ENCODE measurements around the gene KIF3A. TPM values are rescaled to one million over a fixed set of nuclear protein-coding genes. Genes with fewer than 3 reads are reported as not detected.

KIF3A gene
- total RNA-seq, 1 donor, result 13.0 TPM

- DNase-seq (ENCODE audit: low read depth), result no peak
- TF ChIP-seq CTCF (IDR thresholded peaks at IDR 0.05; ENCODE audit: insufficient read depth, low read depth, low read length), result no peak
- H3K4me3 ChIP-seq (ENCODE audit: low read depth, low read length), result no peak overlapping the region
Measured at GRCh38 chr5:132675936-132676689, 61.2 kb downstream of the KIF3A start.

GRCh38 chr5:132674671-132675506 is 62.5 kb downstream of the KIF3A start:
- TF ChIP-seq CTCF (IDR thresholded peaks at IDR 0.05; ENCODE audit: insufficient read depth, low read depth, low read length), result no peak
- DNase-seq (ENCODE audit: low read depth), result peak; percentile 90
- no peak overlapping the region for H3K4me3 ChIP-seq (ENCODE audit: low read depth, low read length)

- TF ChIP-seq CTCF (IDR thresholded peaks at IDR 0.05; ENCODE audit: insufficient read depth, low read depth, low read length), result no peak
- DNase-seq (ENCODE audit: low read depth), result no peak
- H3K4me3 ChIP-seq (ENCODE audit: low read depth, low read length), result no peak within 1 kb of the TSS
Measured at GRCh38 chr5:132673939-132674630, 63.3 kb downstream of the KIF3A start, which contains the start of gene IL4. IL4 (plus strand) TSS chr5:132673989; CDS start chr5:132674051, 62 bp downstream.

- no peak for TF ChIP-seq CTCF (IDR thresholded peaks at IDR 0.05; ENCODE audit: insufficient read depth, low read depth, low read length)
- DNase-seq (ENCODE audit: low read depth), result no peak
- no peak overlapping the region for H3K4me3 ChIP-seq (ENCODE audit: low read depth, low read length)
Measured at GRCh38 chr5:132673488-132673887, 63.9 kb downstream of the KIF3A start.

GRCh38 chr5:132671000-132671399 is 66.3 kb downstream of the KIF3A start:
- TF ChIP-seq CTCF (IDR thresholded peaks at IDR 0.05; ENCODE audit: insufficient read depth, low read depth, low read length), result no peak
- DNase-seq (ENCODE audit: low read depth), result no peak
- no peak overlapping the region for H3K4me3 ChIP-seq (ENCODE audit: low read depth, low read length)

- H3K4me3 ChIP-seq (ENCODE audit: low read depth, low read length), result no peak overlapping the region
- no peak for TF ChIP-seq CTCF (IDR thresholded peaks at IDR 0.05; ENCODE audit: insufficient read depth, low read depth, low read length)
- DNase-seq (ENCODE audit: low read depth), result no peak
Measured at GRCh38 chr5:132669966-132670882, 67.1 kb downstream of the KIF3A start.
